Mammary epithelial cell (primary cell): Measurements from ENCODE around the gene KCTD1.

ENCODE experiments used
- CTCF ChIP-seq, 2 donors: IDR thresholded peaks in 1 of 2; conservative IDR thresholded peaks in 1 of 2; 2 replicates each; pipeline ENCODE4 v1.5.1; 2011 to 2012; ENCODE audit warnings: inconsistent platforms in 2 of 2, low read length in 2 of 2, mild to moderate bottlenecking in 2 of 2, control low read depth in 1 of 2, low read depth in 1 of 2; ENCODE audit not compliant: insufficient read depth in 1 of 2; ENCODE audit errors: extremely low read depth in 1 of 2
- EZH2 ChIP-seq: IDR thresholded peaks from 2 replicates; pipeline ENCODE4 v1.6.1; 2012; ENCODE audit warnings: low read length, inconsistent platforms, borderline replicate concordance

GRCh38 chr18:26414901-26415440, 133.4 kb downstream of the KCTD1 start:
- TF ChIP-seq CTCF (conservative IDR thresholded peaks at IDR 0.05 in 1 of 2, IDR thresholded peaks at IDR 0.05 in 1 of 2; ENCODE audit: extremely low read depth in 1 of 2, insufficient read depth in 1 of 2, low read depth in 1 of 2, low read length in 2 of 2) (no peak), EZH2 (no peak)
